COLO668 (cell line): ENCODE results near the gene SLC4A1.
A peak's percentile ranks its signal among the peaks of the same experiment; 100 is the strongest.

Source experiments
- DNase-seq: peaks from one replicate; lab custom pipeline; 2025; ENCODE audit not compliant: unreplicated experiment; lab: John Stamatoyannopoulos, UW

The SLC4A1 gene

GRCh38 chr17:44207743-44208142, 60.2 kb downstream of the SLC4A1 start:
- DNase-seq = no peak

GRCh38 chr17:44207319-44207718, 60.6 kb downstream of the SLC4A1 start:
- no peak for DNase-seq

GRCh38 chr17:44206825-44207155, 61.1 kb downstream of the SLC4A1 start:
- DNase-seq = no peak

GRCh38 chr17:44205962-44206824, 61.7 kb downstream of the SLC4A1 start:
- DNase-seq = no peak

- peak; percentile 2 for DNase-seq
These were observed 63.5 kb downstream of the SLC4A1 start for GRCh38 chr17:44204441-44204882.

GRCh38 chr17:44203731-44204440, 64.0 kb downstream of the SLC4A1 start:
- DNase-seq = peak; percentile 36

GRCh38 chr17:44202756-44203155, 65.2 kb downstream of the SLC4A1 start:
- no peak for DNase-seq

GRCh38 chr17:44200478-44201155, 67.3 kb downstream of the SLC4A1 start:
- peak; percentile 46 for DNase-seq

GRCh38 chr17:44199553-44200477, 68.1 kb downstream of the SLC4A1 start, which contains the start of gene ATXN7L3:
Gene ATXN7L3, minus strand, starts transcription at chr17:44199884. Its CDS starts 1,814 bp downstream, at chr17:44198070.
- peak; percentile 97 for DNase-seq

GRCh38 chr17:44198721-44199552, 69.0 kb downstream of the SLC4A1 start:
- peak; percentile 54 for DNase-seq
